Upper lobe of right lung (tissue), 1 donor: Measurements from ENCODE around the gene RNU5B-1. TPM values are rescaled to one million over a fixed set of nuclear protein-coding genes. Genes with fewer than 3 reads are reported as not detected.

Source experiments
- ATAC-seq: fragments of 200-7000 bp; cut with Tn5 transposase; one replicate; pipeline ENCODE4 v1.9.1; 2020; ENCODE audit warnings: mild to moderate bottlenecking, moderate library complexity
- DNase-seq: peaks from one replicate; pipeline ENCODE4 v3.0.0-alpha.2; 2020
- H3K27ac ChIP-seq: fragments of 200-600 bp; one replicate; pipeline ENCODE4 v1.8.0; 2022
- H3K27me3 ChIP-seq: fragments of 200-600 bp; one replicate; pipeline ENCODE4 v1.8.0; 2022; ENCODE audit warnings: mild to moderate bottlenecking
- H3K36me3 ChIP-seq: fragments of 200-600 bp; one replicate; pipeline ENCODE4 v1.8.0; 2022
- H3K4me1 ChIP-seq: fragments of 200-600 bp; one replicate; pipeline ENCODE4 v1.8.0; 2022
- H3K4me3 ChIP-seq: fragments of 200-600 bp; one replicate; pipeline ENCODE4 v1.8.0; 2022; ENCODE audit warnings: mild to moderate bottlenecking
- H3K9me3 ChIP-seq: fragments of 200-600 bp; one replicate; pipeline ENCODE4 v1.8.0; 2022
- CTCF ChIP-seq: fragments of 200-600 bp; IDR thresholded peaks from one replicate; pipeline ENCODE4 v1.8.0; 2022; ENCODE audit warnings: antibody characterized with exemption
- intact Hi-C: fragments of 100-400 bp; cut with DNase I; formaldehyde crosslinking; loops from one replicate; pipeline ENCODE4 v1.11.0; 2022
- total RNA-seq: library from RNA; stranded (reverse); fragmentation: NEBNext Ultra II Directional; extraction: Animal tissue kit (Norgen Biotek cat#: 25700); gene quantifications from one replicate; pipeline ENCODE4 v1.2.1, GENCODE V29; 2021
- donor health status: DM: no; HTN: yes; CAD: no; lungs with severe emphysema.

The RNU5B-1 gene
- total RNA-seq, 1 donor from 2014 or later: 21.6 TPM

GRCh38 chr15:65303687-65304380 is 643 bp upstream of the RNU5B-1 start:
- no peak for TF ChIP-seq CTCF
- Histone ChIP-seq H3K36me3 (no peaks in the 10 kb centered on the region), H3K4me1 (peaks cover 13% of the 10 kb centered on the region), H3K9me3 (no peaks in the 10 kb centered on the region), H3K27me3 (no peaks in the 10 kb centered on the region), H3K4me3 (peak overlapping the region; percentile 69), H3K27ac (peak overlapping the region; percentile 96)
- DNase-seq (no peak), ATAC-seq (peak; percentile 72)
- intact Hi-C loops: loop anchor here (10.0 kb wide), 1 partner anchor 119 kb away; the partner anchor contains the start of gene CLPX

- H3K4me3 ChIP-seq: peak overlapping the region; percentile 69
- H3K27ac ChIP-seq: peak overlapping the region; percentile 96
- no peak for TF ChIP-seq CTCF
Observed at GRCh38 chr15:65305150-65305758, 777 bp downstream of the RNU5B-1 start.

GRCh38 chr15:65305776-65306175 is 1.3 kb downstream of the RNU5B-1 start:
- Histone ChIP-seq H3K27ac (no peak overlapping the region), H3K4me3 (no peak overlapping the region)
- no peak for TF ChIP-seq CTCF

More at GRCh38 chr15:65305150-65305758, 777 bp downstream of the RNU5B-1 start:
- Histone ChIP-seq H3K36me3 (no peaks in the 10 kb centered on the region), H3K27me3 (no peaks in the 10 kb centered on the region), H3K9me3 (no peaks in the 10 kb centered on the region), H3K4me1 (peaks cover 13% of the 10 kb centered on the region)
- ATAC-seq: peak; percentile 24
- intact Hi-C loops: loop anchor here (10.0 kb wide), 1 partner anchor 120 kb away; the partner anchor contains the start of gene CLPX
- DNase-seq: no peak

DNA sequence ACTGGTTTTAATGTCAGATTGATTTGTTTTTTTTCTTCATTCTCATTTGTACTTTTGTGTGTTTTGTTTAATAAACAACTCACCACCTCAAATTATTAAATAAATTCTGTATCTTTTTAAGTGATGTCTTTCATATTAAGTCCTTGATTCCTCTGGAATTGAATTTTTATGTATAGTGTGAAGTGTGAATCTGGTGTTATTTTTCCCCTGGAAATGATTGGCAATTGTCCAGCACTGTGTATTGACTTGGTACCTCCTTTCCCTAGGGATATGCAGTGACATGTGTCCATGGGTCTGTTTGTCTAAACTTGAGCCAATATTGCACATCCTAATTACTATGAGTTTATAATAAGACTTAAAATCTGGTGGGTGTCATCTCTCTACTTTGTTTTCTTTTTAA is 2.1 kb downstream of the RNU5B-1 start:
- H3K4me3 ChIP-seq: no peak overlapping the region
- DNase-seq (no peak), ATAC-seq (no peak)
- H3K27me3 ChIP-seq: no peaks in the 10 kb centered on the region
- H3K4me1 ChIP-seq: peaks cover 13% of the 10 kb centered on the region
- no peaks in the 10 kb centered on the region for H3K36me3 ChIP-seq
- H3K27ac ChIP-seq: no peak overlapping the region
- no peaks in the 10 kb centered on the region for H3K9me3 ChIP-seq
- intact Hi-C loops: loop anchor here (10.0 kb wide), 1 partner anchor 122 kb away; the partner anchor contains the start of gene CLPX
- no peak for TF ChIP-seq CTCF

More at GRCh38 chr15:65305776-65306175, 1.3 kb downstream of the RNU5B-1 start:
- H3K27me3 ChIP-seq: no peaks in the 10 kb centered on the region
- DNase-seq: no peak
- no peaks in the 10 kb centered on the region for H3K9me3 ChIP-seq
- peaks cover 13% of the 10 kb centered on the region for H3K4me1 ChIP-seq
- intact Hi-C loops: loop anchor here (10.0 kb wide), 1 partner anchor 121 kb away; the partner anchor contains the start of gene CLPX
- no peak for ATAC-seq
- H3K36me3 ChIP-seq: no peaks in the 10 kb centered on the region

DNA sequence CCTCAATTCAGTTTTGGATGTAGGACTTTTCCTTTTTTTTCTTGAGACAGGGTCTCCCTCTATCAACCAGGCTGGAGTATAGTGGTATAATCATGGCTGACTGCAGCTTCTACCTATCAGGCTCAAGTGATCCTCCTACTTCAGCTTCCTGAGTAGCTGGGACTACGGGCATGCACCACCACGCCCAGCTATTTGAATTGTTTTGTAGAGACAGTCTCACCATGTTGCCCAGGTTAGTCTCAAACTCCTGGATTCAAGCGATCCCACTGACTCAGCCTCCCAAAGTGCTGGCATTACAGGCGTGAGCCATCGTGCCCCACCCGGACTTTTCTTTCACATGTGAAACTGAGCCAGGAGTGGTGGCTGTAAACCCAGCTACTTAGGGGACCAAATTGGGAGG is 3.5 kb downstream of the RNU5B-1 start:
- ATAC-seq (no peak), DNase-seq (no peak)
- H3K4me3 ChIP-seq: no peak overlapping the region
- no peaks in the 10 kb centered on the region for H3K27me3 ChIP-seq
- no peaks in the 10 kb centered on the region for H3K36me3 ChIP-seq
- no peaks in the 10 kb centered on the region for H3K9me3 ChIP-seq
- H3K4me1 ChIP-seq: peaks cover 13% of the 10 kb centered on the region
- intact Hi-C loops: loop anchor here (10.0 kb wide), 1 partner anchor 123 kb away; the partner anchor contains the start of gene CLPX
- H3K27ac ChIP-seq: no peak overlapping the region
- TF ChIP-seq CTCF: no peak
